DND-41 (cell line): ENCODE measurements around the gene INAFM2.

ENCODE experiments used
- CTCF ChIP-seq: IDR thresholded peaks from 2 replicates; pipeline ENCODE4 v1.5.1; 2012; ENCODE audit warnings: borderline replicate concordance, low read length, moderate library complexity, mild to moderate bottlenecking; ENCODE audit not compliant: poor library complexity, severe bottlenecking; ENCODE audit errors: extremely low read depth
- EZH2 ChIP-seq: IDR thresholded peaks from 3 replicates; pipeline ENCODE4 v1.6.1; 2012; ENCODE audit warnings: borderline replicate concordance, low read depth, mild to moderate bottlenecking, moderate library complexity, low read length, inconsistent platforms; ENCODE audit not compliant: severe bottlenecking

GRCh38 chr15:40290545-40290917 is 33.0 kb upstream of the INAFM2 start:
- TF ChIP-seq EZH2 (no peak), CTCF (no peak)
